ENCODE results near the gene CNPY1. TPM values are rescaled to one million over a fixed set of nuclear protein-coding genes. Genes with fewer than 3 reads are reported as not detected.

CNPY1 gene
- polyA plus RNA-seq, 2 of the 4 experiments (the other 2 are of a cell fraction): not detected

GRCh38 chr7:155451840-155452239, 94.5 kb downstream of the CNPY1 start:
- TF ChIP-seq ATOH8 (CRISPR knock-in tag; IDR thresholded peaks at IDR 0.05; ENCODE audit: low read depth) (no peak), ZFP36 (IDR thresholded peaks at IDR 0.05; ENCODE audit: borderline replicate concordance, partially characterized antibody) (no peak), PBX3 (IDR thresholded peaks at IDR 0.05) (no peak), BCL3 (IDR thresholded peaks at IDR 0.05) (no peak), MAZ (IDR thresholded peaks at IDR 0.05; ENCODE audit: borderline replicate concordance, low read depth, low read length) (no peak), HEYL (CRISPR knock-in tag; IDR thresholded peaks at IDR 0.05) (no peak), EP300 (IDR thresholded peaks at IDR 0.05) (no peak), MAX (IDR thresholded peaks at IDR 0.05) (no peak), HDAC2 (IDR thresholded peaks at IDR 0.05) (no peak), REST (IDR thresholded peaks at IDR 0.05) (no peak)
- ATAC-seq (no peak), DNase-seq (ENCODE audit: low read depth in 1 of 2, low spot score in 1 of 2) (no peak), FAIRE-seq (no peak)
- 53% methylated on average over 9 of the region's 9 CpGs for WGBS (ENCODE audit: missing lambda C conversion rate)
- Histone ChIP-seq H3K9me3 (no peaks in the 10 kb centered on the region), H3K4me3 (no peak overlapping the region), H3K27ac (no peak overlapping the region), H3K4me2 (no peak overlapping the region; the same call in 2 of the 3 replicates), H3K4me1 (peaks cover 16% of the 10 kb centered on the region; the same call in 2 of the 3 replicates)
- ChIA-PET CTCF (interaction anchor here (1.3 kb wide), 1 partner anchor 15 kb away, joined by 3 read pairs; no protein-coding TSS in a partner anchor), POLR2A (no interaction called here)

Other genes with a start within 250 kb of the CNPY1 start
- gene INSIG1, start 248.7 kb downstream of the CNPY1 start, polyA plus RNA-seq (2011; rRNA removed): 19.7 and 19.9 TPM in 2 replicates
- gene INSIG1, start 248.7 kb downstream of the CNPY1 start, polyA plus RNA-seq (2017; fragmentation: RNase III; extraction: RNeasy Plus Mini Kit Qiagen cat#74134 plus additional on column Dnase treatment): 13.7 to 33.4 TPM (median 27.6 TPM) in 3 replicates
- 0.33 and 0.53 TPM in 2 replicates for gene EN2, start 88.4 kb downstream of the CNPY1 start, polyA plus RNA-seq (2011; rRNA removed)
- 0.51 to 0.62 TPM (median 0.54 TPM) in 3 replicates for gene EN2, start 88.4 kb downstream of the CNPY1 start, polyA plus RNA-seq (2017; fragmentation: RNase III; extraction: RNeasy Plus Mini Kit Qiagen cat#74134 plus additional on column Dnase treatment)
- 19.5 and 21.9 TPM in 2 replicates for gene RBM33, start 98.1 kb upstream of the CNPY1 start, polyA plus RNA-seq (2011; rRNA removed)
- 21.7 to 22.1 TPM (median 21.7 TPM) in 3 replicates for gene RBM33, start 98.1 kb upstream of the CNPY1 start, polyA plus RNA-seq (2017; fragmentation: RNase III; extraction: RNeasy Plus Mini Kit Qiagen cat#74134 plus additional on column Dnase treatment)